Measurements from ENCODE around the gene TFF2. TPM values are rescaled to one million over a fixed set of nuclear protein-coding genes. Genes with fewer than 3 reads are reported as not detected.

The TFF2 gene
- total RNA-seq, 1 experiment from 2014 or later = 1.2 TPM

DNA sequence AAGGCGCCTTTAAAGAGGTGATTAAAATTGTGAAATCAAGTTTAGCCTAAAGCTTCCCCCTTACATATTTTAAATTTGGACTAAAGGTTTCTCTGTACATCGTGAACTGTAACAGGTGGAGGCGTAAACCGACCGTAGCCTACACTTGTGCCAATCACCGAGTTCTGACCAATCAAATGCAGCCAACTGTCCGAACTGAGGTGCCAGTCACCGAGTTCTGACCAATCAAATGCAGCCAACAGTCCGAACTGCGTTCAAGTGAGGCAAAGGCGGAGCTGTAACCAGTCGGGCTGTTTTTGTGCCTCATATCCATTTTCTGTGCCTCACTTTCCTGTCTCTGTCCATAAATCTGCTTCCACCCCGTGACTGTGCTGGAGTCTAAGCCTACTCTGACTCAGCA, 8.1 kb upstream of the TFF2 start:
- ChIA-PET POLR2A (no interaction called here), CTCF (no interaction called here)
- Histone ChIP-seq H3K27me3 (replicated peaks; ENCODE audit: control insufficient read depth, insufficient read depth, low read length) (no peaks in the 10 kb centered on the region), H3K4me1 (no peaks in the 10 kb centered on the region), H3K36me3 (ENCODE audit: control insufficient read depth, insufficient read depth, low read length) (no peaks in the 10 kb centered on the region), H3K4me3 (ENCODE audit: low read depth, low read length) (no peak overlapping the region), H3K9me3 (no peaks in the 10 kb centered on the region)
- DNase-seq = no peak
- intact Hi-C loops (cut with micrococcal nuclease; ENCODE audit: unreplicated experiment) = no loop called here
- Mint-ChIP-seq H3K4me1 (ENCODE audit: low read depth, unreplicated experiment) (peaks cover 1% of the 10 kb centered on the region), H3K9me3 (ENCODE audit: unreplicated experiment) (peaks cover under 1% of the 10 kb centered on the region), H3K4me3 (ENCODE audit: unreplicated experiment) (no peak overlapping the region), H3K27ac (ENCODE audit: unreplicated experiment) (no peak overlapping the region), H3K36me3 (ENCODE audit: insufficient read depth, unreplicated experiment) (no peaks in the 10 kb centered on the region), H3K27me3 (ENCODE audit: insufficient read depth, unreplicated experiment) (no peaks in the 10 kb centered on the region)
- no TSS peak for BruUV-seq (replicated peaks)
- TF ChIP-seq, protein P1, sequence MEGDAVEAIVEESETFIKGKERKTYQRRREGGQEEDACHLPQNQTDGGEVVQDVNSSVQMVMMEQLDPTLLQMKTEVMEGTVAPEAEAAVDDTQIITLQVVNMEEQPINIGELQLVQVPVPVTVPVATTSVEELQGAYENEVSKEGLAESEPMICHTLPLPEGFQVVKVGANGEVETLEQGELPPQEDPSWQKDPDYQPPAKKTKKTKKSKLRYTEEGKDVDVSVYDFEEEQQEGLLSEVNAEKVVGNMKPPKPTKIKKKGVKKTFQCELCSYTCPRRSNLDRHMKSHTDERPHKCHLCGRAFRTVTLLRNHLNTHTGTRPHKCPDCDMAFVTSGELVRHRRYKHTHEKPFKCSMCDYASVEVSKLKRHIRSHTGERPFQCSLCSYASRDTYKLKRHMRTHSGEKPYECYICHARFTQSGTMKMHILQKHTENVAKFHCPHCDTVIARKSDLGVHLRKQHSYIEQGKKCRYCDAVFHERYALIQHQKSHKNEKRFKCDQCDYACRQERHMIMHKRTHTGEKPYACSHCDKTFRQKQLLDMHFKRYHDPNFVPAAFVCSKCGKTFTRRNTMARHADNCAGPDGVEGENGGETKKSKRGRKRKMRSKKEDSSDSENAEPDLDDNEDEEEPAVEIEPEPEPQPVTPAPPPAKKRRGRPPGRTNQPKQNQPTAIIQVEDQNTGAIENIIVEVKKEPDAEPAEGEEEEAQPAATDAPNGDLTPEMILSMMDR (IDR thresholded peaks at IDR 0.05; ENCODE audit: insufficient read depth in 1 of 2, low read depth in 1 of 2, low read length in 1 of 2, severe bottlenecking in 1 of 2, unreplicated experiment in 1 of 2) = no peak

DNA sequence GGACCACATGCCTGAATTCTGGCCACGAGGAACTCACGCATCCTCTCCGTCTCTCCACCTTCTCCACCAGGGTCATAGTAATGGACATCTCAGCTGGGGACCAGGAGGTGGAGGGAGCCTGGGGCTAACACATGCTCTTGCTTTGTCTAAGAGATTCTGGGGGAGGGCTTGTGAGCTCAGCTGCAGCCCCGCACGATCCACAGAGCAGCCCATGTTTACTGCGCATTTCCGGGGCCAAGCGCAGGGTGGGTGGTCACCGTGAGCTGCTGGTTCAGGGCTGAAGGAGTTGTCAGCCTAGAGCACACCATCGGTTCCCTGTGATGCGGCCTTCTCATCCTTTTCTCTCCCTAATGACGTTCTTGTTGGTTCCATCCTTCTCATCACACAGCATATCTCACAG, 7.5 kb upstream of the TFF2 start:
- TF ChIP-seq, protein P1 (IDR thresholded peaks at IDR 0.05; ENCODE audit: insufficient read depth in 1 of 2, low read depth in 1 of 2, low read length in 1 of 2, severe bottlenecking in 1 of 2, unreplicated experiment in 1 of 2) = no peak
- Histone ChIP-seq H3K4me3 (ENCODE audit: low read depth, low read length) (no peak overlapping the region), H3K36me3 (ENCODE audit: control insufficient read depth, insufficient read depth, low read length) (no peaks in the 10 kb centered on the region), H3K4me1 (no peaks in the 10 kb centered on the region), H3K27me3 (replicated peaks; ENCODE audit: control insufficient read depth, insufficient read depth, low read length) (no peaks in the 10 kb centered on the region), H3K9me3 (no peaks in the 10 kb centered on the region)
- Mint-ChIP-seq H3K27me3 (ENCODE audit: insufficient read depth, unreplicated experiment) (no peaks in the 10 kb centered on the region), H3K27ac (ENCODE audit: unreplicated experiment) (no peak overlapping the region), H3K9me3 (ENCODE audit: unreplicated experiment) (peaks cover 7% of the 10 kb centered on the region), H3K36me3 (ENCODE audit: insufficient read depth, unreplicated experiment) (no peaks in the 10 kb centered on the region), H3K4me3 (ENCODE audit: unreplicated experiment) (no peak overlapping the region), H3K4me1 (ENCODE audit: low read depth, unreplicated experiment) (no peaks in the 10 kb centered on the region)
- ChIA-PET POLR2A (no interaction called here), CTCF (no interaction called here)
- DNase-seq = no peak
- intact Hi-C loops (cut with micrococcal nuclease; ENCODE audit: unreplicated experiment) = no loop called here
- BruUV-seq (replicated peaks) = no TSS peak

DNA sequence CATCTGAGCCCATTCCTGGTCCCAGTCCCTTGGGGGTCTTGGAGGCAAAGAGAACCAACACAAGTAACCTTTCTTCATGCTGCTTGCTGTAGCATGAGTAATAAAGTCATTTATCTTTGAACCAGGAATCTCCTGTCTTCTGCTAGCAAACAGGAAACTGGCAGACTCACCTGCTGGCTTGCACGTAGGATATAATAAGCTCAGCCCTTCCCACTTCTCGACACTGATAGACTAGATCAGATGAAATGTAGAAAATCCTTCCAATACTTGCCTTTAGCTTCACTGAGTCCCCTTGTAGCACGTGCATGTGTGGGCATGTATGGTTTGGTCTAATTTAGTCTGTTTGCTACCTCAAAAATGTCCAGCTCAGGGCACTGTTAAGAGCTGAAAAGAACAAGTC, 6.5 kb upstream of the TFF2 start:
- Histone ChIP-seq H3K4me1 (no peaks in the 10 kb centered on the region), H3K4me3 (ENCODE audit: low read depth, low read length) (no peak overlapping the region), H3K27me3 (replicated peaks; ENCODE audit: control insufficient read depth, insufficient read depth, low read length) (no peaks in the 10 kb centered on the region), H3K36me3 (ENCODE audit: control insufficient read depth, insufficient read depth, low read length) (no peaks in the 10 kb centered on the region), H3K9me3 (no peaks in the 10 kb centered on the region)
- ChIA-PET CTCF (no interaction called here), POLR2A (no interaction called here)
- TF ChIP-seq, protein P1 (IDR thresholded peaks at IDR 0.05; ENCODE audit: insufficient read depth in 1 of 2, low read depth in 1 of 2, low read length in 1 of 2, severe bottlenecking in 1 of 2, unreplicated experiment in 1 of 2) = no peak
- Mint-ChIP-seq H3K4me3 (ENCODE audit: unreplicated experiment) (no peak overlapping the region), H3K27ac (ENCODE audit: unreplicated experiment) (no peak overlapping the region), H3K4me1 (ENCODE audit: low read depth, unreplicated experiment) (no peaks in the 10 kb centered on the region), H3K36me3 (ENCODE audit: insufficient read depth, unreplicated experiment) (no peaks in the 10 kb centered on the region), H3K9me3 (ENCODE audit: unreplicated experiment) (peaks cover 11% of the 10 kb centered on the region), H3K27me3 (ENCODE audit: insufficient read depth, unreplicated experiment) (no peaks in the 10 kb centered on the region)
- intact Hi-C loops (cut with micrococcal nuclease; ENCODE audit: unreplicated experiment) = no loop called here
- no peak for DNase-seq
- no TSS peak for BruUV-seq (replicated peaks)

Measured in Caco-2 (cell line).